ENCODE measurements around the gene ATP5F1B. TPM values are rescaled to one million over a fixed set of nuclear protein-coding genes. Genes with fewer than 3 reads are reported as not detected.

ATP5F1B gene
- total RNA-seq, 4 donors from 2014 or later, result 323 to 838 (median 466) TPM

- no peak for TF ChIP-seq CTCF (IDR thresholded peaks at IDR 0.05; ENCODE audit: low read depth)
These were observed 22.3 kb upstream of the ATP5F1B start for GRCh38 chr12:56668197-56668457.

- no peak for TF ChIP-seq CTCF (IDR thresholded peaks at IDR 0.05; ENCODE audit: low read depth)
These were observed 16.3 kb upstream of the ATP5F1B start for GRCh38 chr12:56661979-56662638.

GRCh38 chr12:56661560-56661959 is 15.8 kb upstream of the ATP5F1B start:
- no peak for TF ChIP-seq CTCF (IDR thresholded peaks at IDR 0.05; ENCODE audit: low read depth)

- no peak for TF ChIP-seq CTCF (IDR thresholded peaks at IDR 0.05; ENCODE audit: low read depth)
These were observed 13.1 kb upstream of the ATP5F1B start for GRCh38 chr12:56658921-56659320.

- no peak for TF ChIP-seq CTCF (IDR thresholded peaks at IDR 0.05; ENCODE audit: low read depth)
These were observed 11.9 kb upstream of the ATP5F1B start for GRCh38 chr12:56657416-56658379.

GRCh38 chr12:56645201-56645716 is 525 bp downstream of the ATP5F1B start:
- no peak for TF ChIP-seq CTCF (IDR thresholded peaks at IDR 0.05; ENCODE audit: low read depth)

GRCh38 chr12:56644654-56645053 is 1.1 kb downstream of the ATP5F1B start:
- TF ChIP-seq CTCF (IDR thresholded peaks at IDR 0.05; ENCODE audit: low read depth), result no peak

Data from subcutaneous adipose tissue (tissue), 4 donors.